ENCODE results near the gene PTPRK. TPM values are rescaled to one million over a fixed set of nuclear protein-coding genes. Genes with fewer than 3 reads are reported as not detected.

Gene PTPRK
- total RNA-seq, 2 donors from 2014 or later: 33.7 to 36.0 TPM

DNA sequence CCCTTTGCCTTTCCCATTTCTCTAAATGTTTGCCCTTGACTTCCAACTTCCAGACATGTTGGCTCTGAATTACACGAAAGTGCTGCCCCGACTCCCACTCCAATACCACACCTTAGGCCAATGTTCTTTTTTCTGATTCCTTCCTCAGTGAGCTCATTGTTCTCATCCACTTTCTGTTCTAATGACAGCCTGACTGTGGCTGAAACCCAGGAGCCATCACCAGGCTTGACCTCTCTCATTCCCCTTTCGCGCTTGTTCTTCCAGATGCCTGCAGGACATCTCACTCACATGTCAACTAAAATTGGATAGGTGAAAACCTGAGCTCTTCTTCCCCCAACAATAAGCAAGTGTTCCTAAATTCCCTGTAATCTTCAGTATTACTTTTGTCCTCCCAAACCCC lies 40.4 kb downstream of the PTPRK start:
- H3K27me3 ChIP-seq (replicated peaks; ENCODE audit: insufficient read depth): no peaks in the 10 kb centered on the region
- no peaks in the 10 kb centered on the region for H3K9me3 ChIP-seq
- no peak for DNase-seq (ENCODE audit: low spot score)
- no peaks in the 10 kb centered on the region for H3K36me3 ChIP-seq
- no peak for ATAC-seq (ENCODE audit: insufficient number of reproducible peaks, low FRiP score, low read depth)
- H3K4me3 ChIP-seq: no peak overlapping the region
- no peak overlapping the region for H3K27ac ChIP-seq
- peaks cover 0 to 7% of the 10 kb centered on the region in 2 donors for H3K4me1 ChIP-seq (ENCODE audit: control insufficient read depth in 1 of 2, low read depth in 2 of 2)
- TF ChIP-seq, protein P1, sequence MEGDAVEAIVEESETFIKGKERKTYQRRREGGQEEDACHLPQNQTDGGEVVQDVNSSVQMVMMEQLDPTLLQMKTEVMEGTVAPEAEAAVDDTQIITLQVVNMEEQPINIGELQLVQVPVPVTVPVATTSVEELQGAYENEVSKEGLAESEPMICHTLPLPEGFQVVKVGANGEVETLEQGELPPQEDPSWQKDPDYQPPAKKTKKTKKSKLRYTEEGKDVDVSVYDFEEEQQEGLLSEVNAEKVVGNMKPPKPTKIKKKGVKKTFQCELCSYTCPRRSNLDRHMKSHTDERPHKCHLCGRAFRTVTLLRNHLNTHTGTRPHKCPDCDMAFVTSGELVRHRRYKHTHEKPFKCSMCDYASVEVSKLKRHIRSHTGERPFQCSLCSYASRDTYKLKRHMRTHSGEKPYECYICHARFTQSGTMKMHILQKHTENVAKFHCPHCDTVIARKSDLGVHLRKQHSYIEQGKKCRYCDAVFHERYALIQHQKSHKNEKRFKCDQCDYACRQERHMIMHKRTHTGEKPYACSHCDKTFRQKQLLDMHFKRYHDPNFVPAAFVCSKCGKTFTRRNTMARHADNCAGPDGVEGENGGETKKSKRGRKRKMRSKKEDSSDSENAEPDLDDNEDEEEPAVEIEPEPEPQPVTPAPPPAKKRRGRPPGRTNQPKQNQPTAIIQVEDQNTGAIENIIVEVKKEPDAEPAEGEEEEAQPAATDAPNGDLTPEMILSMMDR (IDR thresholded peaks at IDR 0.05): no peak

DNA sequence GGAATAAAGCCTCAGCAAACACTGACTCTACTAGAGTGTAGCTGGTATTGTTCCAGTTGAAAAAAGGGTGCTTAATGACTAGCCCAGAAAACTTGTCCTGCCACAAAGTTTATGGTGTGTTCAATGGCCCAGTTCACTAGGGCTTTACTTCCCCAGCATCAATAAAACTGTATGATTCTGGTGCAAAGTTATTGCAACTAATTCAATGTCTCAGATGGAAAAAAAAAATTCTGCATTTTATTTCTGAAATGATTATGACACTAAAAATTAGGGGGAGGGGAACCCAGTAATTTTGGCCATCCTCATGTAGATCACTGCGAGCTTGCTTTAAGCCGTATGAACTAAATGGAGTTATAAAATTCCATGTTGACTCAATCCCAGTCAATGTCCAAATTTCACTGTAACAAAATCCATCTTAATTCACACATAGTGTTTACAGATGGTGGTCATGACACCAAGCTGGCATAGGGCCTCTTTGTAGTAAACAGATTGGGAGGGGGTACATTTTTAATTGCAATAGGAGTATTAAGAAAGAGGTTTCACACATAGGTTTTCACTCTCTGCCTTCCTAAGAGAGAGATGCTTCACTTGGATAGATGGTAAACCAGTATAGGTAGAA lies 41.2 kb downstream of the PTPRK start:
- H3K9me3 ChIP-seq: no peaks in the 10 kb centered on the region
- H3K27ac ChIP-seq: no peak overlapping the region
- DNase-seq (ENCODE audit: low spot score): no peak
- ATAC-seq (ENCODE audit: insufficient number of reproducible peaks, low FRiP score, low read depth): no peak
- TF ChIP-seq, protein P1 (IDR thresholded peaks at IDR 0.05): no peak
- peaks cover 0 to 7% of the 10 kb centered on the region in 2 donors for H3K4me1 ChIP-seq (ENCODE audit: control insufficient read depth in 1 of 2, low read depth in 2 of 2)
- H3K4me3 ChIP-seq: peak overlapping the region; percentile 31
- H3K27me3 ChIP-seq (replicated peaks; ENCODE audit: insufficient read depth): no peaks in the 10 kb centered on the region
- no peaks in the 10 kb centered on the region for H3K36me3 ChIP-seq

DNA sequence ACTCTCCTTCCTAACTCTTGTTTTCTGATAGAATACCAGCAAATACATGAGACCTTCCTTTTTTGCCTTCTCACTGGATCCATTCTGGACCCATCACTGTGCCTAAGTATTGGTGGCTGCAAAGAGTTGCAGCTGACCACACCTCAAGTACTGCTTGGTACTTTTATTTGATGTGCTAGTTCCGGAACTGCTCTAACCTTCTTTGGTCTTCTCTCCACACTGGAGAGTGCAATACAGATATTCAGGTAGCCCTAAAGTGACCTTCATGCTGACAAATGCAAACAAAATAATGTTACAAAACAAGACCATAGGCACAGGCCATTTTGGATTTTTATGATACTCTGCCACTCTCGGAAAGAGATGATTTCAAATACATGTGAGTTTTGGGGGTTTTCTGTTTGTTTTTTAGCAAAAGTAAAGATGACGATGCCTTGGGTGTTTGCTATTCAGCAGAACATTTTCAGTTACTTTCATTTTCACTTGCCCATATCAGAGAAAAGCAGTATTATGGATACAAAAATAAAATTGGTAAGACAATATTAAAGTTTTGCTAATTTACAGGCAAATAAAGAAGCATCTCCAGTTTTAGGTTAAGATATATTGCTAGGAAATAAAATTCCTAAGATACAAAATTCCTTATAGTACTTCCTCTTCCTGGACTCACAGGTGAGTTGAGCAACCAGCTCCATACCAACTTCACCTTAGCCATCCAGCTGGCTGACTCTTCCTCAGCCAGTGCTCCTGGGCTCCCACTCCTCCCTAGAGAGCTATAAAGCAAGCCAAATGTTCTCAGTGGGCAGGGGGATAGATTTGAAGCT lies 42.0 kb downstream of the PTPRK start:
- peak overlapping the region; percentile 31 for H3K4me3 ChIP-seq
- H3K36me3 ChIP-seq: no peaks in the 10 kb centered on the region
- H3K27ac ChIP-seq: no peak overlapping the region
- TF ChIP-seq, protein P1 (IDR thresholded peaks at IDR 0.05): no peak
- ATAC-seq (ENCODE audit: insufficient number of reproducible peaks, low FRiP score, low read depth) (no peak), DNase-seq (ENCODE audit: low spot score) (no peak)
- no peaks in the 10 kb centered on the region for H3K27me3 ChIP-seq (replicated peaks; ENCODE audit: insufficient read depth)
- peaks cover 0 to 7% of the 10 kb centered on the region in 2 donors for H3K4me1 ChIP-seq (ENCODE audit: control insufficient read depth in 1 of 2, low read depth in 2 of 2)
- H3K9me3 ChIP-seq: no peaks in the 10 kb centered on the region

DNA sequence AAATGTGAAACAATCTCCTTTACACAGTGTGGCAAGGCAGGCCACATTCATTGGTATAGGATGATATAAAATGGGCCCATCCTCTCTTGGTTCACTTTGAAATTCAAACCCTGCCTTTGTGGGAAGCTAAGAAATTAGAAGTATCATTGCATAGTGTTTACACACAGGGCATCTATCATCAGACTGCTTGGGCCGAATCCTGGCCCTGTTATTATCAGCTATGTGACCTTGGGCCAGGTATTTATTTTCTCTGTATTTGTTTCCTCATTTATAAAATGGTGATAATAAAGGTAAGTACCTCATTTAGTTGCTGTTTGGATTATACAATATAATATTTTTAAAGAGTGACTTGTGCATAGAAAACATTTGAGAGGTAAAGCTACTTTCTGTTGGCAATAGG lies 45.5 kb downstream of the PTPRK start:
- H3K27ac ChIP-seq: no peak overlapping the region
- ATAC-seq (ENCODE audit: insufficient number of reproducible peaks, low FRiP score, low read depth): no peak
- H3K4me1 ChIP-seq (ENCODE audit: control insufficient read depth in 1 of 2, low read depth in 2 of 2): peaks cover 0 to 7% of the 10 kb centered on the region in 2 donors
- H3K9me3 ChIP-seq: no peaks in the 10 kb centered on the region
- no peaks in the 10 kb centered on the region for H3K36me3 ChIP-seq
- DNase-seq (ENCODE audit: low spot score): no peak
- H3K4me3 ChIP-seq: no peak overlapping the region
- H3K27me3 ChIP-seq (replicated peaks; ENCODE audit: insufficient read depth): no peaks in the 10 kb centered on the region
- TF ChIP-seq, protein P1 (IDR thresholded peaks at IDR 0.05): no peak

DNA sequence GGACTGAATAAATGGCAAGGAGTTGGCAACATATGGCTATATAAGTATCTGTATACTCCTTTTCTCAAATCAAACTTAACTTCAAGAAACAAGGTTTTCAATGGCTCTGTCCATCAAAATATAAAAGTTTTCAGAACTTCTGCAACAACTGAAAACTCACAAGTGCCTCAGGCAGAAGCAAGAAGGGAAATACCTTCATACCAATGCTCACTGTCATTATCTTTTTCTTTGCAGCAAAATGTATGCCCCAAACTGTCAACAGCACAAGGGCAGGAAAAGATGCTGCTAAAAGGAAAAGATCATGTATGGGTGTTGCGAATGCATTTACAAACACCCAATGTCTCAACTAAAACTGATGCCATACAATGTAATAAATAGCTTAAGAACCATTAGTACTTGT lies 45.9 kb downstream of the PTPRK start:
- H3K4me3 ChIP-seq: no peak overlapping the region
- H3K36me3 ChIP-seq: no peaks in the 10 kb centered on the region
- no peaks in the 10 kb centered on the region for H3K27me3 ChIP-seq (replicated peaks; ENCODE audit: insufficient read depth)
- H3K9me3 ChIP-seq: no peaks in the 10 kb centered on the region
- TF ChIP-seq, protein P1 (IDR thresholded peaks at IDR 0.05): no peak
- no peak for DNase-seq (ENCODE audit: low spot score)
- no peak overlapping the region for H3K27ac ChIP-seq
- H3K4me1 ChIP-seq (ENCODE audit: control insufficient read depth in 1 of 2, low read depth in 2 of 2): peaks cover 0 to 7% of the 10 kb centered on the region in 2 donors
- ATAC-seq (ENCODE audit: insufficient number of reproducible peaks, low FRiP score, low read depth): no peak

All from thoracic aorta (tissue), 2 donors.